Esophagus squamous epithelium (tissue), 5 donors: ENCODE results near the gene DIDO1. TPM values are rescaled to one million over a fixed set of nuclear protein-coding genes. Genes with fewer than 3 reads are reported as not detected.

ENCODE experiments used
- DNase-seq: peaks from one replicate; lab custom pipeline; 2025; lab: John Stamatoyannopoulos, UW
- H3K27ac ChIP-seq, 4 donors: fragments of 200-600 bp; sonication (generic); one replicate each; pipeline ENCODE4 v1.5.1; 2016 to 2019; ENCODE audit warnings: mild to moderate bottlenecking in 1 of 4
- H3K27me3 ChIP-seq, 4 donors: fragments of 200-600 bp; sonication (generic); 1 replicate in 3 of 4; 2 replicates in 1 of 4; pipeline versions ENCODE4 v1.5.1 to v1.6.0; 2017 to 2021; ENCODE audit warnings: antibody characterized with exemption in 1 of 4
- H3K36me3 ChIP-seq, 3 donors: fragments of 200-600 bp; sonication (generic); one replicate each; pipeline ENCODE4 v1.5.1; 2016 to 2019
- H3K4me1 ChIP-seq, 3 donors: fragments of 200-600 bp; sonication (generic); one replicate each; pipeline ENCODE4 v1.5.1; 2017 to 2019
- H3K4me3 ChIP-seq, 4 donors: fragments of 200-600 bp; sonication (generic); 1 replicate in 3 of 4; 2 replicates in 1 of 4; pipeline ENCODE4 v1.5.1; 2016 to 2019; ENCODE audit warnings: mild to moderate bottlenecking in 2 of 4, moderate library complexity in 1 of 4
- H3K9me3 ChIP-seq, 3 donors: fragments of 200-600 bp; sonication (generic); one replicate each; pipeline ENCODE4 v1.5.1; 2016 to 2019
- CTCF ChIP-seq, 6 experiments: fragments of 450-650 bp in 4 of 6; fragments of 200-600 bp in 2 of 6; sonication (generic) in 2 of 6; IDR thresholded peaks; one replicate each; pipeline ENCODE4 v1.5.1; 2016 to 2019; ENCODE audit warnings: antibody characterized with exemption in 6 of 6, mild to moderate bottlenecking in 4 of 6, moderate library complexity in 4 of 6
- POLR2A ChIP-seq, 4 donors: fragments of 450-650 bp; IDR thresholded peaks; one replicate each; pipeline ENCODE4 v1.6.1; 2017; ENCODE audit warnings: antibody characterized with exemption in 4 of 4, mild to moderate bottlenecking in 4 of 4, moderate library complexity in 3 of 4
- WGBS, 2 donors: methylation state at CpG; one replicate each; pipeline ENCODE4 v1.1.5; 2018; 5-methylcytosine and 5-hydroxymethylcytosine counted together
- intact Hi-C: fragments of 100-400 bp; cut with DNase I; formaldehyde crosslinking; loops from one replicate; pipeline ENCODE4 v1.15.0; 2022
- total RNA-seq, 4 donors: library from RNA; depleted of rRNA; stranded (reverse); fragments of >200 nt; gene quantifications; one replicate each; pipeline ENCODE4 v1.1.0, GENCODE V29; 2016
- donor health status: DM: yes; HTN: yes; CAD: no.

The DIDO1 gene
- total RNA-seq, 4 donors from 2014 or later: 27.6 to 57.8 (median 36.7) TPM

DNA sequence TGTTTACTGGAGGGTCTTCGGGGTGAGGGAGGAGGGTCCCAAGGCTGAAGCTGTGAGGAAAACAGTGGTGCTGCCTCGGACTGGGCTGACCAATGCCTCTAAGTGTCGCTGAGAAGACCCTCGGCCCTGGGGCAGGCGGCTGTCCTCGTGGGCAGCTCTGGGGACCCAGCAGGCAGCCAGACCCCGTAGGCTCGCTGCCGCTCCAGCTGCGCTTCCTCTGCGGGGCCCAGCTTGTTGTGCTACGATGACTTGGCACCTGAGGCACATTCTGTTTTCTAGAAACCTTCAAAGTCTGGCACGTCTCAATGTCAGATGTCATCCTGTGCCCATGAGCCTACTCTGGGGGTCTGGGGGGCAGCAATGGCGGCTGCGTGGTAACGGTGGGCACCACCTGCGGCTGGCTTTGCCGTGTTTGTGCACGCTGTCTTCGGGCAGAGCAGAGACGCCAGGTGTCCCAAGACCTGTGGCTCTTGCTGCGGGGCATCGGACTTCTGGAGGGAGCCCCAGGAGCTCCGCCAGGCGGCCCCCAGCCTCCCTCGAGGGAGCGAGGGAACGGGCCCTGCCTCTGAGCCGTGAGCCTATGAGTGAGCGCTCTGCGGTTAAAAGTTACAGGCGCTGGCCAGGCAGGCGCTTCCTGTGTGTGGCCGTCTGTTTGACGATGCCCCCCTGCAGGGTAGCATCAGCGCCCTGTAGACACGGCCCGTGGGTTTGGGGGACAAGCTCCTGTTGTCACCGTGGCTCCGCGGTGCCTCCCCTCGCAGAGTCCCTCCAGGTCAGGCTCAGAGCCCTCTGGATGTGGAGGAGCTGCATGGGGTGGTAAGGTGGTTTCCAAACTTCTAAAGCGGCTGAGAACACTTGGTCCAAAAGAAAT, 33.0 kb upstream of the DIDO1 start:
- intact Hi-C loops: no loop called here
- Histone ChIP-seq H3K4me3 (no peak overlapping the region), H3K4me1 (peaks cover 0 to 6% (median 3%) of the 10 kb centered on the region in 3 donors), H3K9me3 (no peaks in the 10 kb centered on the region), H3K36me3 (no peaks in the 10 kb centered on the region), H3K27ac (no peak overlapping the region), H3K27me3 (no peaks in the 10 kb centered on the region)
- DNase-seq: no peak
- WGBS, 2 donors: 58 to 70% methylated on average over 2 to 16 of the region's 43 CpGs
- no peak for TF ChIP-seq POLR2A (IDR thresholded peaks at IDR 0.05)
- no peak for TF ChIP-seq CTCF (IDR thresholded peaks at IDR 0.05)

GRCh38 chr20:62958388-62959100, 32.2 kb upstream of the DIDO1 start:
- no peak for TF ChIP-seq POLR2A (IDR thresholded peaks at IDR 0.05)
- no peak for TF ChIP-seq CTCF (IDR thresholded peaks at IDR 0.05)
- Histone ChIP-seq H3K27me3 (no peaks in the 10 kb centered on the region), H3K36me3 (no peaks in the 10 kb centered on the region), H3K9me3 (no peaks in the 10 kb centered on the region), H3K27ac (no peak overlapping the region), H3K4me1 (peaks cover 2 to 14% (median 11%) of the 10 kb centered on the region in 3 donors), H3K4me3 (no peak overlapping the region)
- intact Hi-C loops: no loop called here
- 66% methylated on average over 3 of the region's 10 CpGs; no CpG with 5 or more reads in 1 of the 2 donors for WGBS, 2 donors
- DNase-seq: no peak

DNA sequence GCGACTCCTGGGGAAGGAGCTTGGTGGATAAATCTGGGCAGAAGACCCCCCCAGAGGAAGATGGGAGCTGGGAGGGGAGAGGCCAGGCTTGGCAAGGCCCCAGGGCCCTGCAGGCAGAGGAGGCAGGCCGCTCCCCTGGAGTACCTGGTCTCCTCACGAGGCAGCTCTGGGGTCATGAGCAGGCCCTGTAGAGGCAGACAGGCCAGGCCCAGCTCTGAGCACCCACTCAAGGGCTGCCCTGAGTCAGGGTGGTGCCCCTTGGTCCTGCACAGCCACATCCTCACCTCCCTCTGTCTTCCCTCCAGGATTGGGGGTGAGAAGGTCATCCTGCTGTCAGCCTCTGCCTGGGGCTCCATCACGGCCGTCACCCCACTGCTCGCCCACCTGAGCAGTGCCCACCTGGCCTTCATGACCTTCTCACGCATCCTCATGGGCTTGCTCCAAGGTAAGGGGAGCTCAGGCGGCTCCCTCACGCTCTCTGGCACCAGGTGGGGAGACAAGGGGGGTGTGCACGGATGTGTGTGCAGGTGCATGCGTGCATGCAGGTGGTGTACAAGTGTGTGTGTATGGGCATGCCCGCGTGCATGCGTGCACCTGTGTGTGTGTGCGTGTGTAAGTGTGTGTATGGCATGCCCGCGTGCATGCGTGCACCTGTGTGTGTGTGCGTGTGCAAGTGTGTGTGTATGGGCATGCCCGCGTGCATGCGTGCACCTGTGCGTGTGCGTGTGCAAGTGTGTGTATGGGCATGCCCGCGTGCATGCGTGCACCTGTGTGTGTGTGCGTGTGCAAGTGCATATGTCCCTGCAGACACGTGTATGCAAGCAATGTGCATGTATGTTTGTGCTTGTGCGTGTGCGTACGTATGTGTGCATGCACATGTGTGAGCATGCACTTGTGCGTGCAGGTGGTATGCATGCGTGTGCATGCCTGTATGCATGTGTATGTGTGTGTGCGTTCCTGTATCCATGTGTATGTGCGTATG, 31.1 kb upstream of the DIDO1 start:
- Histone ChIP-seq H3K9me3 (no peaks in the 10 kb centered on the region), H3K27ac (no peak overlapping the region), H3K36me3 (no peaks in the 10 kb centered on the region), H3K4me3 (no peak overlapping the region), H3K4me1 (peaks cover 13 to 25% (median 22%) of the 10 kb centered on the region in 3 donors), H3K27me3 (no peaks in the 10 kb centered on the region)
- intact Hi-C loops: no loop called here
- TF ChIP-seq POLR2A (IDR thresholded peaks at IDR 0.05) (no peak), CTCF (IDR thresholded peaks at IDR 0.05) (no peak)
- DNase-seq: no peak
- 87 to 88% methylated on average over 17 to 30 of the region's 36 CpGs for WGBS, 2 donors

DNA sequence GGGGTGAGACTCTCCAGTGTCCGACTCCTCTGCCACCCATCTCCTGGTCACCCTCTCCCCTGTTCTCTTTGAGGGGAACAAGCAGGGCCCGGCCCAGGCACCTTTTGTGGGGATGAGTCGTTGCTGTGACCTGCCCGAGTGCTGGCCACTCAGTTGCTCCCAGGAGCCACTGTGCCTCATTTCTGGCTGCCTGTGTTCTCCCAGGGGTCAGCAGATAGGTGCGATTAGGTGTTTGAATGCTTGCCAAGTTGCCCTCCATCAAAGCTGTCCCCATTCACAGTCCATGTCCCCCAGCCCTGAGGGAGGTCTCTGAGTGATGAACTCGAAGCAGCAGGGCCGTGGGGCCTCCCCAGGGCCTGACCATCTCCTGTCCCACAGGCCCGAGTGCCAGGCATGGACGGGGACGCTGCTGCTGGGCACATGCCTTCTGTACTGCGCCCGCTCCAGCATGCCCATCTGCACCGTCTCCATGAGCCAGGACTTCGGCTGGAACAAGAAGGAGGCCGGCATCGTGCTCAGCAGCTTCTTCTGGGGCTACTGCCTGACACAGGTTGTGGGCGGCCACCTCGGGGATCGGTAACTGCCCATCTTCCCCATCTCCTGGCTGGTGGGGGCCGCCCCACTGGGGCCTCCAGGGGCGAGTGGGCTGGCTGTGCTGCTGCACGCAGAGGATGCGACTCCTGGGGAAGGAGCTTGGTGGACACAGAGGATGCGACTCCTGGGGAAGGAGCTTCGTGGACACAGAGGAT, 30.3 kb upstream of the DIDO1 start:
- H3K9me3 ChIP-seq: no peaks in the 10 kb centered on the region
- 60 to 79% methylated on average over 3 to 6 of the region's 25 CpGs for WGBS, 2 donors
- no peaks in the 10 kb centered on the region for H3K27me3 ChIP-seq
- intact Hi-C loops: no loop called here
- peaks cover 20 to 34% (median 28%) of the 10 kb centered on the region in 3 donors for H3K4me1 ChIP-seq
- H3K27ac ChIP-seq: no peak overlapping the region
- TF ChIP-seq POLR2A (IDR thresholded peaks at IDR 0.05): no peak
- no peak for TF ChIP-seq CTCF (IDR thresholded peaks at IDR 0.05)
- no peak overlapping the region for H3K4me3 ChIP-seq
- H3K36me3 ChIP-seq: no peaks in the 10 kb centered on the region
- DNase-seq: no peak
